SU-DHL-6 (cell line): Measurements from ENCODE around the gene DHX35.
A peak's percentile ranks its signal among the peaks of the same experiment; 100 is the strongest.

ENCODE experiments used
- H2AFZ ChIP-seq: fragments of 200-600 bp; sonication (generic); 2 replicates; pipeline ENCODE4 v1.6.1; 2014; ENCODE audit warnings: low read depth, mild to moderate bottlenecking, moderate library complexity, mixed read lengths, antibody characterized with exemption, low read length; ENCODE audit not compliant: severe bottlenecking
- H3F3A ChIP-seq: fragments of 200-600 bp; shearing (Covaris generic); 2 replicates; pipeline ENCODE4 v1.6.0; 2016; ENCODE audit warnings: antibody characterized with exemption, mild to moderate bottlenecking; ENCODE audit not compliant: insufficient read depth
- H3K27ac ChIP-seq: fragments of 200-600 bp; sonication (generic); 2 replicates; pipeline ENCODE4 v1.5.1; 2016; ENCODE audit warnings: low read depth, mild to moderate bottlenecking, low read length, moderate library complexity, mixed read lengths
- H3K27me3 ChIP-seq: fragments of 200-600 bp; sonication (generic), shearing (Covaris generic); 2 replicates; pipeline ENCODE4 v1.6.0; 2014; ENCODE audit warnings: mild to moderate bottlenecking, low read length
- H3K36me3 ChIP-seq: fragments of 200-600 bp; sonication (generic); 2 replicates; pipeline ENCODE4 v1.6.1; 2014; ENCODE audit warnings: mild to moderate bottlenecking, low read length, mixed read lengths
- H3K4me2 ChIP-seq: fragments of 300-600, 200-600 bp; shearing (Covaris generic), sonication (generic); 2 replicates; pipeline ENCODE4 v1.6.0; 2014; ENCODE audit warnings: low read length, low read depth, mild to moderate bottlenecking; ENCODE audit not compliant: poor library complexity, severe bottlenecking
- H3K4me3 ChIP-seq: fragments of 200-600 bp; sonication (generic); 2 replicates; pipeline ENCODE4 v1.5.1; 2014; ENCODE audit warnings: antibody characterized with exemption, low read length, mild to moderate bottlenecking, mixed read lengths; ENCODE audit not compliant: insufficient read depth, poor library complexity, severe bottlenecking
- H3K79me2 ChIP-seq: fragments of 200-600 bp; sonication (generic); 2 replicates; pipeline ENCODE4 v1.6.1; 2014; ENCODE audit warnings: mild to moderate bottlenecking, low read length, moderate library complexity; ENCODE audit not compliant: insufficient read depth
- H3K9ac ChIP-seq: fragments of 200-600 bp; sonication (generic); 2 replicates; pipeline ENCODE4 v1.7.0; 2014; ENCODE audit warnings: mild to moderate bottlenecking, low read length
- H3K9me2 ChIP-seq: fragments of 200-600 bp; sonication (generic); replicated peaks from 2 replicates; pipeline ENCODE4 v1.6.1; 2014; ENCODE audit warnings: low read length; ENCODE audit not compliant: insufficient read depth
- H3K9me3 ChIP-seq: fragments of 200-600 bp; sonication (generic); 2 replicates; pipeline ENCODE4 v1.6.1; 2014; ENCODE audit warnings: low read length, mixed read lengths; ENCODE audit not compliant: insufficient read depth
- H4K20me1 ChIP-seq: fragments of 200-600 bp; sonication (generic); 2 replicates; pipeline ENCODE4 v1.6.1; 2014; ENCODE audit warnings: low read depth, mild to moderate bottlenecking, antibody characterized with exemption, low read length, moderate library complexity, mixed read lengths
- EZH2phosphoT487 ChIP-seq: fragments of 200-600 bp; sonication (generic), shearing (Covaris generic); conservative IDR thresholded peaks from 2 replicates; pipeline ENCODE4 v1.6.1; 2018; ENCODE audit warnings: mild to moderate bottlenecking, antibody characterized with exemption, low read length, moderate library complexity, mixed read lengths
- TF ChIP-seq, protein P1 (sequence below): fragments of 200-600 bp; sonication (generic); IDR thresholded peaks from one replicate; pipeline ENCODE4 v1.5.1; 2017; ENCODE audit warnings: antibody characterized with exemption, mild to moderate bottlenecking, low read length, moderate library complexity; ENCODE audit not compliant: insufficient read depth, poor library complexity, severe bottlenecking

DHX35 gene

GRCh38 chr20:38927902-38928578 lies 34.1 kb upstream of the DHX35 start:
- Histone ChIP-seq H3K27me3 (no peaks in the 10 kb centered on the region), H2AFZ (no peak overlapping the region), H3K27ac (peak overlapping the region; percentile 73), H3K36me3 (no peaks in the 10 kb centered on the region), H4K20me1 (no peaks in the 10 kb centered on the region; the same call in 1 of the 2 replicates), H3F3A (peaks cover 17% of the 10 kb centered on the region), H3K79me2 (peaks cover 67% of the 10 kb centered on the region), H3K4me3 (peak overlapping the region; percentile 94), H3K4me2 (peak overlapping the region; percentile 73), H3K9me3 (no peaks in the 10 kb centered on the region), H3K9me2 (no peaks in the 10 kb centered on the region), H3K9ac (peak overlapping the region; percentile 97)
- TF ChIP-seq, protein P1, sequence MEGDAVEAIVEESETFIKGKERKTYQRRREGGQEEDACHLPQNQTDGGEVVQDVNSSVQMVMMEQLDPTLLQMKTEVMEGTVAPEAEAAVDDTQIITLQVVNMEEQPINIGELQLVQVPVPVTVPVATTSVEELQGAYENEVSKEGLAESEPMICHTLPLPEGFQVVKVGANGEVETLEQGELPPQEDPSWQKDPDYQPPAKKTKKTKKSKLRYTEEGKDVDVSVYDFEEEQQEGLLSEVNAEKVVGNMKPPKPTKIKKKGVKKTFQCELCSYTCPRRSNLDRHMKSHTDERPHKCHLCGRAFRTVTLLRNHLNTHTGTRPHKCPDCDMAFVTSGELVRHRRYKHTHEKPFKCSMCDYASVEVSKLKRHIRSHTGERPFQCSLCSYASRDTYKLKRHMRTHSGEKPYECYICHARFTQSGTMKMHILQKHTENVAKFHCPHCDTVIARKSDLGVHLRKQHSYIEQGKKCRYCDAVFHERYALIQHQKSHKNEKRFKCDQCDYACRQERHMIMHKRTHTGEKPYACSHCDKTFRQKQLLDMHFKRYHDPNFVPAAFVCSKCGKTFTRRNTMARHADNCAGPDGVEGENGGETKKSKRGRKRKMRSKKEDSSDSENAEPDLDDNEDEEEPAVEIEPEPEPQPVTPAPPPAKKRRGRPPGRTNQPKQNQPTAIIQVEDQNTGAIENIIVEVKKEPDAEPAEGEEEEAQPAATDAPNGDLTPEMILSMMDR, result no peak
- TF ChIP-seq EZH2phosphoT487, result no peak

- Histone ChIP-seq H3K27me3 (no peaks in the 10 kb centered on the region), H3F3A (peaks cover 7% of the 10 kb centered on the region; the same call in 1 of the 2 replicates), H3K27ac (no peak overlapping the region), H3K9me2 (no peaks in the 10 kb centered on the region), H3K79me2 (peaks cover 89% of the 10 kb centered on the region), H3K9me3 (no peaks in the 10 kb centered on the region), H3K4me3 (no peak overlapping the region), H4K20me1 (no peaks in the 10 kb centered on the region; the same call in 1 of the 2 replicates), H3K36me3 (peaks cover 7% of the 10 kb centered on the region; the same call in 1 of the 2 replicates), H3K4me2 (peak overlapping the region; percentile 73), H3K9ac (peak overlapping the region; percentile 97; the same call in 1 of the 2 replicates), H2AFZ (no peak overlapping the region)
- no peak for TF ChIP-seq EZH2phosphoT487
- TF ChIP-seq, protein P1, result no peak
Observed at GRCh38 chr20:38930242-38930569, 31.9 kb upstream of the DHX35 start.

DNA sequence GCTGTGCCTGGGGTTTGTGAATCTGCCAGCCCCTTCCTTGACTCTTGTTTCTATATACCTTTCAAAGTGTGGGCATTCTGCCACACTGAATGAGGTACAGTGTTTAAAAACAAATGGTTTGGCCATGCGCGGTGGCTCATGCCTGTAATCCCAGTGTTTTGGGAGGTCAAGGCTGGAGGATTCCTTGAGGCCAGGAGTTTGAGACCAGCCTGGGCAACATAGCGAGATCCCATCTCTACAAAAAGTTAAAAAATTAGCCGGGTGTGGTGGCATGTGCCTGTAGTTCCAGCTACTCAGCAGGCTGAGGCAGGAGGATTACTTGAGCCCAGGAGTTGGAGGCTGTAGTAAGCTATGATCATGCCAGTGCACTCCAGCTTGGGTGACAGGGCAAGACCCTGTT lies 30.2 kb upstream of the DHX35 start:
- peak overlapping the region; percentile 40 for H3K4me2 ChIP-seq
- no peaks in the 10 kb centered on the region; the same call in 1 of the 2 replicates for H3F3A ChIP-seq
- no peaks in the 10 kb centered on the region; the same call in 1 of the 2 replicates for H4K20me1 ChIP-seq
- H3K4me3 ChIP-seq, result no peak overlapping the region
- H3K79me2 ChIP-seq, result peaks cover 100% of the 10 kb centered on the region
- H3K9me2 ChIP-seq, result no peaks in the 10 kb centered on the region
- no peak overlapping the region for H3K27ac ChIP-seq
- no peaks in the 10 kb centered on the region for H3K27me3 ChIP-seq
- H2AFZ ChIP-seq, result no peak overlapping the region
- H3K9ac ChIP-seq, result 0 out of 2 replicates have a peak overlapping the region, but pooled peaks have one; percentile 12
- TF ChIP-seq, protein P1, result no peak
- no peaks in the 10 kb centered on the region for H3K9me3 ChIP-seq
- peaks cover 7% of the 10 kb centered on the region; the same call in 1 of the 2 replicates for H3K36me3 ChIP-seq
